KOPT-K1 (cell line): ENCODE measurements around the gene IPMK.

Source experiments
- H3K27ac ChIP-seq: fragments of 200-600 bp; sonication (generic); 2 replicates; pipeline ENCODE4 v1.5.1; 2016; ENCODE audit warnings: antibody characterized with exemption, mild to moderate bottlenecking, low read depth, low read length; ENCODE audit not compliant: poor library complexity, severe bottlenecking
- H3K36me3 ChIP-seq: fragments of 200-600 bp; sonication (generic); 2 replicates; pipeline ENCODE4 v1.5.1; 2017; ENCODE audit warnings: antibody characterized with exemption, mild to moderate bottlenecking, low read length, moderate library complexity; ENCODE audit not compliant: insufficient read depth
- H3K9me3 ChIP-seq: fragments of 200-600 bp; sonication (generic); 2 replicates; pipeline ENCODE4 v1.5.1; 2017; ENCODE audit warnings: antibody characterized with exemption, low read length, mild to moderate bottlenecking; ENCODE audit not compliant: insufficient read depth, poor library complexity, severe bottlenecking

Gene IPMK

GRCh38 chr10:58217612-58218011, 50.1 kb downstream of the IPMK start:
- H3K27ac ChIP-seq: no peak overlapping the region
- no peaks in the 10 kb centered on the region for H3K9me3 ChIP-seq
- H3K36me3 ChIP-seq: peaks cover 16% of the 10 kb centered on the region

GRCh38 chr10:58212622-58213021, 55.1 kb downstream of the IPMK start:
- no peaks in the 10 kb centered on the region for H3K9me3 ChIP-seq

GRCh38 chr10:58210160-58210559, 57.5 kb downstream of the IPMK start:
- Histone ChIP-seq H3K36me3 (peaks cover 46% of the 10 kb centered on the region), H3K27ac (no peak overlapping the region), H3K9me3 (no peaks in the 10 kb centered on the region)

More at GRCh38 chr10:58212622-58213021, 55.1 kb downstream of the IPMK start:
- Histone ChIP-seq H3K36me3 (peaks cover 46% of the 10 kb centered on the region), H3K27ac (no peak overlapping the region)

GRCh38 chr10:58209669-58210068, 58.0 kb downstream of the IPMK start:
- no peaks in the 10 kb centered on the region for H3K9me3 ChIP-seq
- peaks cover 43% of the 10 kb centered on the region for H3K36me3 ChIP-seq

GRCh38 chr10:58206251-58206650, 61.4 kb downstream of the IPMK start:
- Histone ChIP-seq H3K27ac (no peak overlapping the region), H3K9me3 (no peaks in the 10 kb centered on the region), H3K36me3 (peaks cover 22% of the 10 kb centered on the region)

More at GRCh38 chr10:58209669-58210068, 58.0 kb downstream of the IPMK start:
- no peak overlapping the region for H3K27ac ChIP-seq

GRCh38 chr10:58201704-58202103, 66.0 kb downstream of the IPMK start:
- H3K9me3 ChIP-seq: no peaks in the 10 kb centered on the region
- H3K36me3 ChIP-seq: 0 out of 2 replicates have a peak, but pooled peaks cover 2% of the 10 kb centered on the region
- H3K27ac ChIP-seq: no peak overlapping the region

GRCh38 chr10:58189269-58189668, 78.4 kb downstream of the IPMK start:
- Histone ChIP-seq H3K27ac (no peak overlapping the region), H3K36me3 (no peaks in the 10 kb centered on the region; the same call in 1 of the 2 replicates), H3K9me3 (no peaks in the 10 kb centered on the region)

- no peaks in the 10 kb centered on the region for H3K9me3 ChIP-seq
- no peak overlapping the region for H3K27ac ChIP-seq
Measured at GRCh38 chr10:58184120-58184670, 83.5 kb downstream of the IPMK start.

GRCh38 chr10:58180666-58181065, 87.0 kb downstream of the IPMK start:
- no peaks in the 10 kb centered on the region for H3K36me3 ChIP-seq
- H3K9me3 ChIP-seq: no peaks in the 10 kb centered on the region
- H3K27ac ChIP-seq: no peak overlapping the region

More at GRCh38 chr10:58184120-58184670, 83.5 kb downstream of the IPMK start:
- no peaks in the 10 kb centered on the region for H3K36me3 ChIP-seq

GRCh38 chr10:58179238-58179637, 88.5 kb downstream of the IPMK start:
- Histone ChIP-seq H3K9me3 (no peaks in the 10 kb centered on the region), H3K27ac (no peak overlapping the region), H3K36me3 (no peaks in the 10 kb centered on the region)

GRCh38 chr10:58178811-58179210, 88.9 kb downstream of the IPMK start:
- H3K9me3 ChIP-seq: no peaks in the 10 kb centered on the region
- no peaks in the 10 kb centered on the region for H3K36me3 ChIP-seq
- no peak overlapping the region for H3K27ac ChIP-seq

- Histone ChIP-seq H3K27ac (no peak overlapping the region), H3K36me3 (no peaks in the 10 kb centered on the region), H3K9me3 (no peaks in the 10 kb centered on the region)
Measured at GRCh38 chr10:58177362-58177947, 90.2 kb downstream of the IPMK start.

- no peaks in the 10 kb centered on the region for H3K9me3 ChIP-seq
- H3K36me3 ChIP-seq: no peaks in the 10 kb centered on the region
- no peak overlapping the region for H3K27ac ChIP-seq
Measured at GRCh38 chr10:58175990-58176900, 91.4 kb downstream of the IPMK start.

- H3K36me3 ChIP-seq: no peaks in the 10 kb centered on the region
- no peak overlapping the region for H3K27ac ChIP-seq
- H3K9me3 ChIP-seq: no peaks in the 10 kb centered on the region
Measured at GRCh38 chr10:58174831-58175230, 92.9 kb downstream of the IPMK start.

- Histone ChIP-seq H3K27ac (no peak overlapping the region), H3K9me3 (no peaks in the 10 kb centered on the region), H3K36me3 (no peaks in the 10 kb centered on the region)
Measured at GRCh38 chr10:58173391-58173790, 94.3 kb downstream of the IPMK start.
